Daoy (cell line): ENCODE measurements around the gene PYY. TPM values are rescaled to one million over a fixed set of nuclear protein-coding genes. Genes with fewer than 3 reads are reported as not detected.

ENCODE experiments used
- DNase-seq: peaks from one replicate; pipeline ENCODE4 v3.0.0-alpha.2; 2015; ENCODE audit warnings: low read depth
- total RNA-seq: library from RNA; depleted of rRNA; stranded (reverse); fragments of >200 nt; shearing (Covaris generic); gene quantifications from 2 replicates; pipeline ENCODE4 v1.2.3, GENCODE V29; 2014; rRNA removed

The PYY gene
- total RNA-seq, 1 experiment from 2014 or later: not detected

GRCh38 chr17:43916385-43916784 is 37.4 kb downstream of the PYY start:
- no peak for DNase-seq

- DNase-seq: no peak
Measured at GRCh38 chr17:43915559-43915958, 38.2 kb downstream of the PYY start.

- no peak for DNase-seq
Measured at GRCh38 chr17:43914451-43914850, 39.3 kb downstream of the PYY start.

- no peak for DNase-seq
Measured at GRCh38 chr17:43913584-43913983, 40.2 kb downstream of the PYY start.

- DNase-seq: no peak
Measured at GRCh38 chr17:43912635-43913304, 41.0 kb downstream of the PYY start.

- DNase-seq: no peak
Measured at GRCh38 chr17:43911904-43912303, 41.8 kb downstream of the PYY start.

GRCh38 chr17:43909537-43910231 is 44.1 kb downstream of the PYY start:
- no peak for DNase-seq

GRCh38 chr17:43907998-43908721 is 45.6 kb downstream of the PYY start:
- DNase-seq: peak; percentile 50

- peak; percentile 61 for DNase-seq
Measured at GRCh38 chr17:43907425-43907981, 46.2 kb downstream of the PYY start, which contains the start of gene MPP2. Gene MPP2 (minus strand): TSS chr17:43907536. CDS start chr17:43904460, 3,076 bp downstream.

GRCh38 chr17:43906951-43907424 is 46.8 kb downstream of the PYY start:
- DNase-seq: no peak

- peak; percentile 57 for DNase-seq
Measured at GRCh38 chr17:43905985-43906852, 47.5 kb downstream of the PYY start.

GRCh38 chr17:43905400-43905984 is 48.2 kb downstream of the PYY start:
- no peak for DNase-seq

Other genes starting within 250 kb of the PYY start
- 0.29 TPM in 1 of 2 replicates, not detected in the other for gene SOST, start 195.1 kb downstream of the PYY start, total RNA-seq
- gene DUSP3, start 175.0 kb downstream of the PYY start, total RNA-seq: 14.2 and 17.8 TPM in 2 replicates
- not detected in 2 replicates for gene CFAP97D1, start 173.5 kb downstream of the PYY start, total RNA-seq
- 9.0 and 17.7 TPM in 2 replicates for gene MPP3, start 120.8 kb downstream of the PYY start, total RNA-seq
- 0.51 TPM in 1 of 2 replicates, not detected in the other for gene CD300LG, start 106.8 kb downstream of the PYY start, total RNA-seq
- 1.1 and 1.3 TPM in 2 replicates for gene MPP2, start 46.4 kb downstream of the PYY start, total RNA-seq
- gene PPY, start 11.5 kb downstream of the PYY start, total RNA-seq: not detected in 2 replicates
- gene NAGS, start 50.7 kb upstream of the PYY start, total RNA-seq: 0.09 and 1.1 TPM in 2 replicates
- 27.9 and 31.9 TPM in 2 replicates for gene TMEM101, start 61.0 kb upstream of the PYY start, total RNA-seq
- gene LSM12, start 112.7 kb upstream of the PYY start, total RNA-seq: 41.0 and 42.6 TPM in 2 replicates
- gene G6PC3, start 116.8 kb upstream of the PYY start, total RNA-seq: 22.6 and 30.1 TPM in 2 replicates
- gene HDAC5, start 169.7 kb upstream of the PYY start, total RNA-seq: 24.0 and 33.1 TPM in 2 replicates
- 4.3 and 7.9 TPM in 2 replicates for gene HROB, start 188.0 kb upstream of the PYY start, total RNA-seq
- not detected in 2 replicates for gene ASB16, start 216.8 kb upstream of the PYY start, total RNA-seq
- 7.0 and 9.2 TPM in 2 replicates for gene TMUB2, start 233.0 kb upstream of the PYY start, total RNA-seq
- gene ATXN7L3, start 245.9 kb upstream of the PYY start, total RNA-seq: 23.6 and 41.2 TPM in 2 replicates